ENCODE results near the gene REPIN1.

GRCh38 chr7:150384406-150385301, 16.0 kb downstream of the REPIN1 start:
- no peak for TF ChIP-seq CTCF (conservative IDR thresholded peaks at IDR 0.05; ENCODE audit: low read depth, low read length)
- no peak for TF ChIP-seq EZH2 (IDR thresholded peaks at IDR 0.05; ENCODE audit: low read length, unreplicated experiment)
- no peak for TF ChIP-seq EZH2phosphoT487 (IDR thresholded peaks at IDR 0.05; ENCODE audit: borderline replicate concordance, low read length)
